ENCODE measurements around the gene GPR26.

GRCh38 chr10:123675811-123676210 is 9.7 kb downstream of the GPR26 start:
- TF ChIP-seq CTCF (IDR thresholded peaks at IDR 0.05) (no peak), POLR2A (IDR thresholded peaks at IDR 0.05) (no peak)
